Measurements from ENCODE around the gene BLMH. TPM values are rescaled to one million over a fixed set of nuclear protein-coding genes. Genes with fewer than 3 reads are reported as not detected.
"Not testable (repeated sequence)": the region's sequence is repeated elsewhere in the genome, so short reads cannot be mapped to it uniquely, and the experiment has no call there.

Gene BLMH
- total RNA-seq, 1 donor from 2014 or later, result 48.5 TPM

DNA sequence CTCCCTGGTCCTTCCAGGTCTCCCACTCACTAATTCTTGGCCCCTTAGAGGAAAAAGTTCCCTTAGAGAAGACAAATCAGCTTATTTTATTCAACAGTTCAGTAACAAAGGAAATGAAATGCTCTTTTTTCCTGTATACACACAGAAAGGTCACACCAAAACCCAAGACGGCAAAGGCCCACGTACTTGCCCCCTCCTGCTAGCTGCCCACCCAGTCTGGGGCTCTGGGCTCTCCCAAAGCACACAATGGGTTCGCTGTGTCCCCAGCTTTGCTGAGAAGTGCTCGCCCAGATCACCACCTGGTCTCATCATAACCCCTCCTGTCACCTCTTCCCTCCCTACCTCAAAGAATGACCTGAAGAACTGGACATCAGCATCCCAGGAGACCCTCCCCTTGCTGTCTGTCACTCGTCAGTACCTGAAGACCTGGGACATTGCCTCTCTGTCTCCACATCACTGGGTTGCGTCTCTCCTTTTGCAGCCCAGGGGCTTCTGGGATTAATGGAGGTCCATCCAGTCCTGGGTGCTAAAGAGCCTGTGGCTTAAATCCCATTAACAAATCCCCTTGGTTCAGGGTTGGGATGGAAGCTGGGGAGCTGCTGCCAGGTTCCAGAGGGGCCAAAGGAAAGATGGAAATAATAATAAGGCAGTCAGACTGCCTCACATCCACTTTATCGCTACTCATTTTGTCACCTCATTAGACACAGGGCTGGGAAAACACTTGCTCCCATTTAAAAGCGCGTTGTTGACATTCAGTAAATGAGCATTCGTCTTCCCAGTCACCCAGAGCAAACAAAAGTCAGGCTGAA is 59.5 kb downstream of the BLMH start:
- FAIRE-seq, result no peak

GRCh38 chr17:30230596-30231125 is 61.1 kb downstream of the BLMH start:
- FAIRE-seq (no peak), DNase-seq (ENCODE audit: low spot score in 2 of 2) (no peak)

More for the DNA sequence above, 59.5 kb downstream of the BLMH start:
- DNase-seq (ENCODE audit: low spot score in 2 of 2), result no peak

DNA sequence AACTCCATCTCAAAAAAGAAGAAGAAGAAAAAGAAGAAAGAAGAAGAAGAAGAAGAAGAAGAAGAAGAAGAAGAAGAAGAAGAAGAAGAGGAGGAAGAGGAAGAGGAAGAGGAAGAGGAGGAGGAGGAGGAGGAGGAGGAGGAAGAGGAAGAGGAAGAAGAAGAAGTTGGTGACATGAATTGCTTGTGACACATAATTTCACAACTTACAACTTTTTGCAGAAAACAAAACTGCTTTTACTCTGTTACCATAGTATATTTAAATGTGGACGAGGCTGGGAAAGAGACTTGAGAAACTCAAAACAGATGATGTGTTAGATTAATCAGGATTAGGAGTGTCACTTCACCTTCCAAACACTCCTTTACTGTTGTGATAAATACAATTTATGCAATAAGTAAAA is 61.7 kb downstream of the BLMH start:
- DNase-seq (ENCODE audit: low spot score in 2 of 2); FAIRE-seq: not testable (repeated sequence)

DNA sequence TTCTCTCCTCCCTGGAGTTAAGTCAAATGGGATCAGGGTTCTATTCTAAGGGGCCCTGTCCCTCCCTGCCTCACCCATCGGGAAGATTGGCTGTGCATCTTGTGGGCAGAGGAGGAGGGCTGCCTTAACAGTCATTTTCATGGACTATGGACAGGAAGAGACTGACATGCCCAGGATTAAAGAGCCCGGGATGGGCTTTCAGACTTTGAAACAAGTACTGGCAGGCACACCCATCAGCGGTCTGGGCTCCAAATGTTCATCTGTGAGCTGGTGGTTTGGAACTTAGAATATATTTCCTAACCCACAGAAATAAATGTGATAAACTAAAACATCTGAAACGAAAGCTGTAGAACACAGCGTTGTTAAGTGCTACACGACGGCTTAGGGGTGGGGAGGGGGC is 62.7 kb downstream of the BLMH start:
- DNase-seq (ENCODE audit: low spot score in 2 of 2) (no peak), FAIRE-seq (no peak)

DNA sequence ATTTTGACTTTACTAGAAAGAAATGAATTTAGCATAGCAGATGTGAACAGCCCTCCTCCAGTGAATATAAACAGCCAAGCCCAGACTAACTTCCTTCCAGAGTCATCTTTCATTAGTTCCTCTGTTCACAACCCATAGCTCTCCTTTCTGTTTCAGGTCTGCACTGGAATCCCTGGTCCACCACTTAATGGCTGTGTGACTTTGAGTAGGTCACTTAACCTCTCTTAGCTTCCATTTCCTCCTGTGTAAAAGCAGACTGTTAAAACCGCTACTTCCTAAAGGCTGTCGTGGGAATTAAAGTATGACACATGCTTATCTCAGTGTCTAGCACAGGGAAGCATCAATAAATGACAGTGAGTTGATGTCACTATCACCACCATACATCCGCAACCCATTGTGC is 63.7 kb downstream of the BLMH start:
- DNase-seq (ENCODE audit: low spot score in 2 of 2) (no peak), FAIRE-seq (no peak)

- DNase-seq (ENCODE audit: low spot score in 2 of 2) (no peak), FAIRE-seq (no peak)
Measured at GRCh38 chr17:30226878-30227277, 64.9 kb downstream of the BLMH start.

- FAIRE-seq, result no peak
- no peak for DNase-seq (ENCODE audit: low spot score in 2 of 2)
Measured at GRCh38 chr17:30225919-30226553, 65.7 kb downstream of the BLMH start.

DNA sequence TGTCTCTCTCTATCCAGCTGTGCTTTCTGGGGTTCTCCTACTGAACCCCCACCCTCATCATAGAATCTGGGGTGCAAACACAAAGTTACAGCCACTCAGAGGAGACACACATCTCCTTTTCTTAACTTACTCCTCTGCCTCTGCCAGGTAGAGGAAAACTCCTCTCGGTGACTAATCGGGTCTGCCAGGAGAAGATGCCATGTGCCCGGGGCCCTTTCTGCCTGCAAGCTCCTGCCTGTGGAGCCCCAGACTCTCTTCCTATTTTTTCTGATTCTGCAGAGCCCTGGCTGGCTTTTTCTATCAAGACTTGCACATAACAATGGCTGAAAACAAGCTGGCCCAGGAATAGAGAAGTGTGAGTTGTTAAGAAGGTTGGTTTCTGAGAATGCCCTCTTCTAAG is 66.6 kb downstream of the BLMH start:
- no peak for FAIRE-seq

DNA sequence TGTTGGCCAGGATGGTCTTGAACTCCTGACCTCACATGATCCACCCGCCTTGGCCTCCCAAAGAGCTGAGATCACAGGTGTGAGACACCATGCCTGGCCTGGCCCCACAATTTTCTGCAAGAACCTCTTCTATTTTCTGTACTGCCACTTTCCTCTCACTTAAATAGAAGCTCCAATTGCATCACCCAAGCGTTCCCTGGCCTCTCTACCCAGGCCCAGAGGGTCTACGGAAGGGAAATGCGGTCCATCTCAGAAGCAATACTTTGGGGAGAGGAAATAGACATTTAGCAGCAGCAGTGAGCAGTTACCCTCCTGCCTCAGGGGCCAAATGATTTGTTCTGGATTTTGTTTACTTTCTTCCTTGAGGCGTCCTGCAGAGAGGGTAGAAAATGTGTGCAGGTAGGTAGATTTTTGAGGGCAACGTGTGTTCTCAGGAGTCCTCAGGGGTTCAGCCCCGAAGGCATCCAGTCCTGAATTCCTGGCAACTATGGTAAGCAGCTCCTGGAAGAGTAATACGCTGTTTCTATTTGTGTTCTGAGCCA is 67.3 kb downstream of the BLMH start:
- no peak for FAIRE-seq

More for the DNA sequence above, 66.6 kb downstream of the BLMH start:
- DNase-seq (ENCODE audit: low spot score in 2 of 2), result no peak

GRCh38 chr17:30222721-30223175 is 69.0 kb downstream of the BLMH start:
- no peak for DNase-seq (ENCODE audit: low spot score in 2 of 2)
- no peak for FAIRE-seq

More for the DNA sequence above, 67.3 kb downstream of the BLMH start:
- no peak for DNase-seq (ENCODE audit: low spot score in 2 of 2)

DNA sequence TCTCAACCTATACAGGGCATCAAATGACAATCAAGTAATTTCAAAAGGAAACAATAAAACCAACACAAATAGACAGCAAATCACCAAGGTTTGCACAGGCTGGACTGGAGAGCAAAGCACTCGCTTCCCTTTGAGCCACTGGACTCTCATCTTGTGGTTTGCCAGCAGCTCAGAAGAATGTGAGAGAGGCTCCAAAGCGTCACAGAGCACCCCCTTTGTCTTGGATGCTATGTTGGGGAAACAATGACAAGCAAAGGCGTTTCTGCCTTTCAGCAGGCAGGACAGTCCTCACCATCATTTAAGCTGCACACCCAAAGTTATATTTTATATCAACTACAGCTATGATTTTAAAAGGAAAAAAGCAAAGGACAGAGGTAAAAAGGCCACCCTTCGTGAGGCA is 69.5 kb downstream of the BLMH start:
- FAIRE-seq (no peak), DNase-seq (ENCODE audit: low spot score in 2 of 2) (no peak)

DNA sequence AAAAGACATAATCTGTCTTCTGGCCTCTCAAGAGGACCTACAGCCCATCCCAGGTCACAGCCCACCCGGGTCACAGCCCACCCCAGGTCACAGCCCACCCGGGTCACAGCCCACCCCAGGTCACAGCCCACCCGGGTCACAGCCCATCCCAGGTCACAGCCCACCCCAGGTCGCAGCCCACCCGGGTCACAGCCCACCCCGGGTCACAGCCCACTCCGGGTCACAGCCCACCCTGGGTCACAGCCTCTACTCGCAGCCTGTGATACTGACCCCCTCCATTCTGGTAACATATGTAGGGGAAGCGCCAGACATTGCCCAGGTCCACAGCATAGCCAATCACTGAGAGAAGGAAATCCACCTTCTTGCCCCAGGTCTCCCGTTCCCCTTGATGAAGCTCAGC is 70.4 kb downstream of the BLMH start:
- DNase-seq (ENCODE audit: low spot score in 2 of 2) (no peak), FAIRE-seq (no peak)

GRCh38 chr17:30220414-30220813 is 71.3 kb downstream of the BLMH start:
- FAIRE-seq (no peak), DNase-seq (ENCODE audit: low spot score in 2 of 2) (no peak)

GRCh38 chr17:30219833-30220232 is 71.9 kb downstream of the BLMH start:
- FAIRE-seq, result no peak
- no peak for DNase-seq (ENCODE audit: low spot score in 2 of 2)

DNA sequence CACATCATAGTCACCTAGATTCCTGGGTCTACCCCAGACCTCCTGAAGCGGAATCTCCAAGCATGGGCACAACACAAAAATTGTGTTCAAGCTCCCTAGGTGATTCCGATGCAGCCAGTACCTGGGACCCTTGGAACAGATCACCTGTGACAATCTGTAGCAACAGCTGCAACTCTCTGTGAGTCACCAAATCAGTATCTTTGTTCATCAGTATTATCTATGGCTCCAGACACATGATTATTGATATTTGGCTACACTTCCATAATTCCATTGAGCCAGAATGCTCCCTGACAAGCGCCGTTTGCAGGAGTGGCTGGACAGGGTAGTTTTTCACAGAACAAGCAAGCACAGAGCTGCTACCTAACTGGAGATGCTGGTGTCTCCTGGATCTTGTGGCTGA is 72.4 kb downstream of the BLMH start:
- FAIRE-seq (no peak), DNase-seq (ENCODE audit: low spot score in 2 of 2) (no peak)

DNA sequence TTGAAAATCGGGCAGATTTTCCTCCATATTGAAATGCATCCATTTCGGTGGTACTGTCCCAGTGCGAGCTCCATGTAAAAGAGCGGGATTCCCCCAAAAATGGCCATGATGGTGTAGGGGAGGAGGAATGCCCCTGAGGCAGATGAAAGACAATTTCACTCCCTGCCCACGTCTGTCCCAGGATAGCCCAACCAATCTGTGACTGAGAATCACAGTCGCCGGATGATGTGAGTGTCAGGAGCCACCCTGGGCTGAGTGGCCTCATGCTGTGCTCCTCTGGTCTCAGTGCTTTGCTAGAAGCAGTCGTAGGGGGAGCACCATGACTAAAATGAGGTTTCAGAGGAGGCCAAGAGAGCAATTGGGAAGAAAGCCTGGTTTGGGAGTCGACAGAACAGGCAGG is 72.9 kb downstream of the BLMH start:
- no peak for FAIRE-seq
- DNase-seq (ENCODE audit: low spot score in 2 of 2), result no peak

GRCh38 chr17:30217746-30218245 is 73.9 kb downstream of the BLMH start:
- no peak for FAIRE-seq
- DNase-seq (ENCODE audit: low spot score in 2 of 2), result no peak

DNA sequence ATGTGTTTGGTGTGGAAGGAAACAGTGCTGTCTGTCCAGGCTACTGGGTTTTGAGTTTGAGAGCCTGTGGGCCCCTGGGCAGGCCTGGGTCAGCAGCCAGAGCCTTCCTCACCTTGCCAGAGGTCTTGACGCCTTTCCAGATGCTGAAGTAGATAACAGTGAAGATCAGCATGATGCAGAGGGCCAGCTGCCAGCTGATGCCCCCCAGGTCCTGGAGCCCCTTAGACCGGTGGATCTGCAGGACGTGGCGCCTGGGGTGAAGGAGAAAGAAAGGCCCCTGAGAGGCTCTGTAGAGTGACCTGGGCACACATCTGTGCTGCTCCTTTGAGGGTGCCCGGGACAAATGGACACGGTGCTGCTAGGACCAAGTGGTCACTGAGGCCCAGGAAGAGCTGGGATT is 74.7 kb downstream of the BLMH start:
- DNase-seq (ENCODE audit: low spot score in 2 of 2) (no peak), FAIRE-seq (no peak)

- no peak for FAIRE-seq
- no peak for DNase-seq (ENCODE audit: low spot score in 2 of 2)
Measured at GRCh38 chr17:30212750-30213149, 79.0 kb downstream of the BLMH start.

DNA sequence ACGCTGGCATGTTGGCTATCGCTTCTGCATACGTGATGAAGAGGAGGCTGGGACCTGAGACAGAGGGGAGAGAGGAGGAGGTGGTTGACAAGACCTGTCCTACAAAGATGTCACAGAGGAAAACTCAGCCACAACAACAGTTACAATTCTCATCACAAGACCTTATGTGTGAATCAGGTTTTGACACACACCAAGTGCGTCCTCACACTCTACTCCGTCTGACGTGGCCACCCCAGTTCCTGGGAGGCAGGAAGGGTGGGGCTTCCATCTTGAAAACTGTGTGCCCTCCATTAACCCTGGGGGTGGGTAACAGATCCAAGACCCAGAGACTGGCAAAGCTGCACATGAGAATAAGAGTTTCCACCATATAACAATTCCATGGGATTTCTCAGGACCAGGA is 80.4 kb downstream of the BLMH start:
- DNase-seq (ENCODE audit: low spot score in 2 of 2) (no peak), FAIRE-seq (no peak)

GRCh38 chr17:30210901-30211300 is 80.8 kb downstream of the BLMH start:
- no peak for FAIRE-seq

More at GRCh38 chr17:30210901-30211300, 80.8 kb downstream of the BLMH start:
- DNase-seq (ENCODE audit: low spot score in 2 of 2), result no peak
